DMS79 treated with DMSO at 0.1 percent for 48 hours (cell line): ENCODE results near the gene CSNK2B.

Experiments
- DNase-seq: peaks from one replicate; lab custom pipeline; 2025; lab: John Stamatoyannopoulos, UW

The CSNK2B gene

DNA sequence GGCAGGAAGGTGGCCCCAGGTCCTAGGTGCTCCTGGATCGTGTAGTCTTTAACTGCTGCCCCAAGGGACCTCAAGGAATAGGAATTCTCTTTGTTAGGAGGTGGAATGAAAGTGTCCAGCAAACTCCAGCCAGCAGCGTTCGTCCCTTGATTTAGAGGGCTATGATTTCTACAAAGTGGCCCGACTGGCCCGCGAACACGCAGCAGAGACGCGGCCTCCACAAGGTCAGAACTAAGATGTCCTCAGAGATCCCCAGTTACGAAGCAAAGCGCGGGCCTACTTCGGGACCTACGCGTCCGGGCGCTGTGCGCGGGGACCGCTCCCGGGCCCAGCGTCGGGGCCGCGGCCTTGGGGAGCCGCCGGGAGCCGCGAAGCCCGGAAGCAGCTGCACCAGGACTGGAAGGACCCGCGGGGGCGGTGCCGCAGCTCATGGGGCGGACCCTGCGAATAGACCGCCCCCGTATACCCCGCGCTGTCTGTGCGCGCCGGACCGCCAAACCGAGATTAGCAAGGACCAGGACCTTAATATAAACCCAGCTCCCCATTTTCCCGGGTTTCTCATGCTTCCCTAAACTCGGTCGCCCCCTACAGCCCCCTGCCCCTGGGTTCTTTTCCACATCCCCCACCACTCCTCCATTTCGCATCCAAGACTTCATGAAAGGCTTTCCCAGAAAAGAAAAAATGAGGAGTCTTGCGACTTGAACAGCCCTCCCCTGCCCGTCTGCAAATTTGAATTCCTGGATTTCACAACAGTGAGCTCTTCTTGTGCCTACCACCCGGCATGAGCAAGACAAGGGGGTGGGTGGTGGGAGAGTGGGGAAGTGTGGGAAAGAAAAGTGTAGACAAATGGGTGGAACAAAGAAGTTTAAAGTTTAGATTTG, 5.3 kb upstream of the CSNK2B start, which contains the start of gene C6orf47:
Gene C6orf47 (minus strand): TSS at position 398 of the 881 bp plus-strand sequence. CDS start 831 bp downstream, outside the sequence.
- DNase-seq: peak; percentile 73

DNA sequence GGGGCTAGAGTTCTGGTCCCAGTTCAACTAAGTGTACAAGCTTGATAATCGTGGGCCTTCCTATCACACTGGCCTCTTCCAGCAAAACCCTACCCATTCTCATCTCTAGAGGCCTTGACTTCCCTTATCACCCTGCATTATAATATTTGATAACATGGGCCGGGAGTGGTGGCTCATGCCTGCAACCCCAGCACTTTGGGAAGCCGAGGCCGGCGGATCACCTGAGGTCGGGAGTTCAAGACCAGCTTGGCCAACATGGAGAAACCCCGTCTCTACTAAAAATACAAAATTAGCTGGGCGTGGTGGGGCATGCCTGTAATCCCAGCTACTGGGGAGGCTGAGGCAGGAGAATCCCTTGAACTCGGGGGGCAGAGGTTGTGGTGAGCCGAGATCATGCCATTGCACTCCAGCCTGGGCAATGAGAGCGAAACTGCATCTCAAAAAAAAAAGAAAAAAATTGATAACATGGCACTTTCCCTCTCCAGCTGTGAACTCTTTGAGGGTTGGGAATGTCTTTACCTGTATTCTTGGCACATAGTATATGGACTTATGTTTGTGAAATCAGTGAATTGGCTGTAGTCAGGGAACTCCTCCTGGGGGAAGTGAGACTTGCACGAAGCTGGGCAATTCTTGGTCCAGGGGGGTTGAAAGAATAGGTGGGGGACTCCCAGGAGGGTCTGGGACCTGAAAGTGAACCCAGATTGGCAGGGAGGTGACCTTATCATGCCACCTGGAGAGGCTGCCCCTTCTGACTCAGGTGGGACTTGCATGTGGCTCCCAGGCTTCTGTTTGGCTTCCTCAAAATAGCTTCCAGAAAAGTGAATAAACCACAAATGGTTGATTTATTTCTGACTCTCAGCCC, 4.4 kb upstream of the CSNK2B start:
- DNase-seq: no peak

DNA sequence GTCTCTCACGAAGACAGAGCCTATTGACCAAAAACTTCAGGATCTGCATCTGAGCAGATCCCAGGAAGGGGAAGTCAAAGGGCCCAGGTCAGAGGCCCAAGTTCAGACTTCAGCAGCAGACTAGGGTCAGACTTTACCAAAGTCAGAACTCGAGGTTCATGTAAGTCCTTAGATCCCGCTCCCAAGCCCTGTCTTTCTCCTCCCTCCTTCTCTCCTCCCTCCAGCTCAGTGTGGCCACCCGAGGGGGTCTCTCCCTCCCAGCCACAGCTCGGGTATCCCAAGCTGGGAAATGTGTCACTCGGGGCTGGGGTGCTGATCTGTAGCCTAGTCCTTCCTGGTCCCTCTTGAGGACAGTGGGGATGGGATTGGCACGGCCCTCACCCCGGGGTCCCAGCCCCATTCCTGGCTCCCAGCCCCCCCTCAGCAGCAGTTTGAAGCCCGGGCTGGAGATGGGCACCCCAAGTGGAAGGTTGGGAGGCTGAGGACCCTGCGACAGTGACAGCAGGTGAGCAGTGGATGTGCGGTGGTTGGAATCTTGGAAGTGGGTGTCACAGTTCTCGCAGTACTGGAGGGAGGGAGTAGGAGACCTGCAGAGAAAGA, 3.7 kb upstream of the CSNK2B start:
- no peak for DNase-seq

DNA sequence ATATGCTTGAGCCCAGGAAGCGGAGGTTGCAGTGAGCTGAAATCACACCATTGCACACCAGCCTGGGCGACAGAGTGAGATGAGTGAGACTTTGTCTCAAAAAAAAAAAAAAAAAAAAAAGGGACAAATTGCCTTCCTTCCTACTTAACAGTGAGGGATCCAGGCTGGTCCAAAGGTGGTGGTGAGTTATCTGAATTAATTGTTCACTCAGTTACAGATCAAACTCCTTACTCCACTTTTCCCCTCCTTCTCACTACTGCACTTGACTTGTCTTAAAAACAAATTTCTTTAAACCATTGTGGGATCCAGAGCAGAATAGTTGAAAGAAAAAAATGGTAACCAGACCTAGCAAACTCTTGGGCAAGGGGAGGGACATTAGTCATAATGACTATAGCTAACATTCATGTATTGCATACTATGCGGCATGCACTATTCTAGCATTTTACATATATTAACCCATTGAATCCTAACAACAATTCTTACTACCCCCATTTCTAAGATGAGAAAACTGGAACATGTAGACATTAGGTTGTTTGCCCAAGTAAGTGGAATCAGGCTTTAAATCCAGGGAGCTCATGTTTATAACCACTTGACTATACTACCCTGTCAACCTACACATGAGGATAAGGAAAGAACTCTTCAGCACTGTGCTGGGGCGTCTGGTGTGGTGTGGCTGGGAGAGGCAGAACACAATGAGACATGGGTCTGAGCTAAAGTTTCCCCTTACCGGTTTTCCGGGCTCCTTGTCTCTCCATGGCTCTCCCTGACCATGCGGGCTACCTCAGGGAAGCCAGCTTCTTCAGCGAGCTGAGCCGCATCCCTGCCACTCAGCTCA, 2.5 kb upstream of the CSNK2B start:
- no peak for DNase-seq

DNA sequence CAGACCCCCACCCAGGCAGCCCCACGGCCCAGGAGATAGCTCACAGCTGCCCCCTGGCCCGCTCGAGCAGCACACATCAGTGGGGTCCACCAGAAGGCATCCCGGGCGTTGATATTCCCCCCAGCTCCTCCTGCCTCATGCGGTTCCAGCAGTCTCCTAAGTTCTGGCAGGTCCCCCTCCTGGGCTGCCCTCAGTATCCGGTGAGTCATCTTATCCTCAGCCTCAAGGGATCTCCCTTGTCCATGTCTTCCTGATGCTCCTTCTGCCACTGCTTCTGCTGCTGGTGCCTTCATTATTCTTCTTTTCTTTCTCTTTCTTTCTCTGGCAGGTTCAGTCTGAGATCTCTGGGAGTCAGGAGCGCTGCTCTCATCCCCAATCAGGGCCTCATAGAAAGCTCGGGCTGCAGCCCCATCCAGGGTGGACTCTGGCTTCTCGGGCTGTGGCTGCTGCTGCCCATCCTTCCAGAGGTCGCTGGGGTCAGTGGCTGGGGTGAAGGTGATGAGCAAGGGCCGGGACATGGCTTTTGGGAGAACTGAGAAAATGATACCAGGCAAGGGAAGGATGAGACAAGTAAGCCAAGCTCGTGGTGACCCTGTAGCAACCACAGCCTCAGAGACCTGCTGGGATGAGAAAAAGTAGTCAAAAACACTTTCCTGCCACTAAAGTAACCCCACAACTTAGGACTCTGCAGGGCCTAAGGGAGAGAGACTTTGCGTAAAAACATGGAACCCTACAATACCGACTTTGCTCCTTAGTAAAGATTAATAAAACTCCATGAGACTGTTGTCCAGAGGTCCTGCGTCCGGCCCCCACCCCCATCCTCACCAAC, 1.7 kb upstream of the CSNK2B start:
- peak; percentile 48 for DNase-seq

DNA sequence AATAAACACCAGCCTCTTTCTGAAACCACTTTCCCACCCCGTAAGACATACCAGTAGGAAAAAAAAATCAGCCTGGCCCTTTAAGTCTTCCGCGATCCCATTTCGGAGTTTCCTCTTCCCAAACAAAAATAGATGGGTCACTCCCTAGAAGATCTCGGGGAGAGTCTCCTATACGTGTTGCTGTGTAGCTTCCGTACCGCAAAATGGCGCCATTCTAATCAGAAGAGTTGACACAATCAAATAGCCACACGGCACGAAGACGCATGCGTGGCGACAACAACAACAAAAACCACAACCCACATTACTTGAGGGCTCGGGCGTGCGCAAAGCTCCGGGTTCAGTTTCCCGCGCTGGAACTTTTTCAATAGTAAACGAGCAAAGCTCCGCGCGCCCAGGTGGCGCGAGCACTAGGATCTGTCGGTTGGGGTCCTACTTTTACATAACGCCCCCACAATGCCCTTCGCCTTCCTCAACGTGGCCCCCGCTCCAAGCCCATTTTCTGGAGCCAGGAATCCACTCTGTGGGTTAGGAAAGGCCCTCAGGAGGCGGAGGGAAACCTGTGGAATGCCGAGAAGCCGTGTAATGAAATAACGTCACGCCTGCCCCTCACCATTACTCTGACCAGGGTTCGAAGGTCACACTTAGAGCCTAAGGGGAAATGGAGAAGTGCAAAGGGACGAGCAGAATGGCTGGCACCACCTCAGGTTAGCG, 935 bp upstream of the CSNK2B start, which contains the start of gene GPANK1:
Gene GPANK1 (minus strand): TSS at position 208 of the 711 bp plus-strand sequence. CDS start 519 bp downstream, outside the sequence.
- DNase-seq: peak; percentile 95

DNA sequence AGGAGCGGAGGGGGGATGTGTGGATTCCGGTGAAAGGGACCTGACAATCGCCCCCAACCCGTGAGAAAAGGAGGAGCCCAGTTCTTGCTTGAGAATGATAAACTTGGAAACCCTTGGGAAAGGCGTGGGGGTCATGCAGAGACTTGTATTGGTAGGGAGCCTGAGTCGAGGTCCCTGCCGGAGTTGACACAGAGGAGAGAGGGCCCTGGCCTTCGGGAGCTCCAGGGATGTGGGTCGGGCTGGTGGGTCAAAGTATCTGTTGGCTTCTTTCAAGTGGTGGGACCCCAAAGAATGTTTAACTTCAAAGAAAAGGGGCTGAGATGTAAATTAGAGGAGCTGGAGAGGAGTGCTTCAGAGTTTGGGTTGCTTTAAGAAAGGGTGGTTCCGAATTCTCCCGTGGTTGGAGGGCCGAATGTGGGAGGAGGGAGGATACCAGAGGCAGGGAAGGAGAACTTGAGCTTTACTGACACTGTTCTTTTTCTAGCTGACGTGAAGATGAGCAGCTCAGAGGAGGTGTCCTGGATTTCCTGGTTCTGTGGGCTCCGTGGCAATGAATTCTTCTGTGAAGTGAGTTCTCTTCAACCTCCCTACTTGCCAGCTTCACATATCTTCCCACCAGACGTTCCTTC, 571 bp downstream of the CSNK2B start:
- no peak for DNase-seq

DNA sequence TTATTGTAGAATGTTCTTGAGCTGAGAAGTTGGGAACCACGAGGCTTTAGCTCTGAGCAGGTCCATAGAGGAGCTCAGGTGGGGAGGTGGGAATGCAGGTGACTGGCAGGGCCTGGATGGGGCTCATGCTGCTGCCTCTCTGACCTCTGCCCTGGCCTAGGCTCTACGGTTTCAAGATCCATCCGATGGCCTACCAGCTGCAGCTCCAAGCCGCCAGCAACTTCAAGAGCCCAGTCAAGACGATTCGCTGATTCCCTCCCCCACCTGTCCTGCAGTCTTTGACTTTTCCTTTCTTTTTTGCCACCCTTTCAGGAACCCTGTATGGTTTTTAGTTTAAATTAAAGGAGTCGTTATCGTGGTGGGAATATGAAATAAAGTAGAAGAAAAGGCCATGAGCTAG, 3.8 kb downstream of the CSNK2B start, which contains the start of gene LY6G5B:
Gene LY6G5B (plus strand): TSS at position 301 of the 400 bp plus-strand sequence. CDS start 975 bp downstream, outside the sequence.
- no peak for DNase-seq

DNA sequence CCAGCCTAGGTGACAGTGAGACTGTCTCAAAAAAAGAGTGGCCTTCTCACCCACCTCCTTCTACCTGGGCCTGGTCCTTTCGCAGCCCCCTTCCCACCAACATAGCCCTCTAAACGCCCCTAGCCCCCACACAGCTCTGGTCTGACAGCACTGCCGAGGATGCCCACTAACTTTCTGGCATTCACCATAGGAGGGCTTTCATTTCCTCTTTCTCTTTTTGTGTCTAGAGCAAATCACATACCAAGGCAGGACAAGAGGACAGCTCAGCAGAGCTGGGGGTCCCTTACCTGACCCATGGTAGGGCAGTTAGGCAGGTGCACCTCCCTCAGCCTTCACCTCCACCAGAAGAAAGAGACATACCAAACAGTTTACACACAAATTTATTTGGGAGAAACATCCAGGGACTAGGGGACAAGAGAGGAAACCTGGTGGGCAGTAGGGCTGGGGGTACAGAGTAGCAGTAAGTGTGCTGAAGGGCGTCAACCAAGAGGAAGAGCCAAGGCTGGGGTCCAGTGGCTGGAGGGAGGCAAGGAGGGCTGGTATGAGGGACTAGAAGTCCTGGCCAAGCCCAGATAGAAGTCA, 10.5 kb downstream of the CSNK2B start:
- no peak for DNase-seq

DNA sequence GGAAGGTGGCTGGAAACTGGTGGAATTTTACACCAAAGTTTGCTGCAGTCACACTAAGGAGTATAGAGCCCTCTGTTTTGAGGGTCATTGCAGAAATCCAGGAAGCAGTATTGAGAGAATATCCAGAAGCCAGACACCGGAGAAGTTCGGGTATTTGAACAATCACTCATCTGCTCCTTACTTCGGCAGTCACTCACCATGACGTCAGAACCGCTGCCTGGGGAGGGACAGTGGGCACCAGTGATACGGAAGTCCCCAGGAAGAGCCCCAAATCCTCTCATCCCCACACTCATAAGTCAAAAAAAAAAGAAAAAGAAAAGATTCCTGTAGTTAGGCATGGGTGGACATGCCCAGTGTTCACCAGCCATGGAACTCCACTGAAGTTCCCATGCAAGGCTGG, 11.0 kb downstream of the CSNK2B start:
- DNase-seq: no peak

DNA sequence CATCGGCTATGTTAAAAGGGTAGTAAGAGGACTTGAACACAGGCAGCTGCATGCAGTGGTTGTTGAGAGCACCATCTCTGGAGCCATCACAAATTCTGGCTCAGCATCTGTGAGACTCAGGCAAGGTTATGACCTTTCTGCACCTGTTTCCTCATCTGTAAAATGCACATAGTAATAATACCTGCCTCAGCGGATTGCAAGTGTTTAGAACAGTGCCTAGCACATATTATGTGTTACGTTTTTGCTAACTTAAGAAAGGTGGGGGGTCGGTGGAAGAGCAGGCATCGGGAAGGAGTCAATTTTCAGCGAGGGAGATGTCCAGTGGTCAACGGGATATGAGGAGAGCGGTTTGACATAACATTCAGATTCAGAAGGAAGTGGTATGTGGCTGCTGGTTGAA, 12.1 kb downstream of the CSNK2B start:
- no peak for DNase-seq

DNA sequence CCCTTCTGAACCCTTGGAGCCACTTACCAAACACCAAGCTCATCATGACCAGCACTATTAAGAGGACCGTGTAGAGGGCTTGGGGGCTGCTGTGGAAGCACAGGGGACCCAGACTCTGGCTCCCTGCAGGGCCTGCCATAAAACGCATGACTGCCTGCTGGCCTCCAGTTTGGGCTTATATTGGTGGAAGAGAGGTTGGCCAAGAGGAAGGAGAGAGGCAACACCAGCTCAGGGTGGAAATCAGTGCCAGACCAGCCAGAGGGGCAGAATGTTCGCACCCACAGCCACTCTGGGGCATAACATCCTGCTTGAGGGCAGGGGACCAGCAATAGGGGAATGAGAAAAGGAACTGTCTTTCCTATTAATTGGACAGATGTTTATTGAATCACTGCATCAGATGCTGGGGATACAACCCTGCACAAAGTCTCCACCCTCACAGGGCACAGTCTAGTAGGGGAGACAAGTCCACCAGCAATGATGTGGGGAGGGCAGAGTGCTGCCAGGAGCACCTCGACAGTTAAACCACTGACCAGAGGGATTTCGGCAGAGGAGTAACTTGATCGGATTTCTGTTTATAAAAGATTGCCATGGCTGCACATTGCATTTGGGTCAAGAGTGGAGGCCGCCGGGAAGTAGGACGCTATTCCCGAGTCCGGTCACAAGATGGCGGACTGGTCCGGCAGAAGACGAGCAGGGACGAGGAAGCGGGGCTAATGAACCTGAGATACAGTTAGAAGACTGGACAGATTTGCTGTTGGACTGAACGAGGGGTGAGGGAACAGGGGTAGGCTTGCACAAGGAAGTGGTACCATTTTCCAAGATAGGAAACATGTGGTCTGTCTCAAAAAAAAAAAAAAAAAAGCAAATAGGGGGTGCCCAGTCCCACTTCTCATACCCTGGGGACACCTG, 14.6 kb downstream of the CSNK2B start, which contains the start of gene LY6G5C:
Gene LY6G5C (minus strand): TSS at position 842 of the 909 bp plus-strand sequence. CDS start 694 bp downstream, at position 148.
- peak; percentile 95 for DNase-seq

DNA sequence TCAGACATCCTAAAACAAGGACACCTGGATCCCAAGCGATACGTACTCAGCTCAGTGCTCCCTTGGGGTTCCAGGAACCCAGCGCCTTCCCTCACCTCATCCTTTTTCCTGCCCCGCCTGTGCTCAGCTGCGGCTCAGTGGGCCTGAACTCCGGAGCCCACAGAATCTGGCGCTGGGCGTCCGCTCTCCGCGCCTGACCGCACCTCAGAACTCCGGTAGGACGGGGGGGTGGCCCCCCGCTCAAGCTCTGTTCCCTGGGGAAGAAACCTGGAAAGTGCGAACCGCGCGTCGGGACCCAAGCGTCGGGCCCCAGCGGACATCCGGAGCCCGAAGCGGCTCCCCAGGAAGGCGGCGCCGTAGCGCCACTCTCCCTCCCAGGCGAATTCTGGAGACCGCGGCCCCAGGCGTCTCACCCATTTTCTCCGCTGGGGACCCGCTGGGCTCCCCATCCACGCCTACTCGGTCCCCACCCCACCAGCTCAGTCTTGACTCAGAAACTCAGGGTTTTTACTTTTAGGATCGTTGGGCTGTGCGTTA, 15.3 kb downstream of the CSNK2B start:
- DNase-seq: peak; percentile 25

DNA sequence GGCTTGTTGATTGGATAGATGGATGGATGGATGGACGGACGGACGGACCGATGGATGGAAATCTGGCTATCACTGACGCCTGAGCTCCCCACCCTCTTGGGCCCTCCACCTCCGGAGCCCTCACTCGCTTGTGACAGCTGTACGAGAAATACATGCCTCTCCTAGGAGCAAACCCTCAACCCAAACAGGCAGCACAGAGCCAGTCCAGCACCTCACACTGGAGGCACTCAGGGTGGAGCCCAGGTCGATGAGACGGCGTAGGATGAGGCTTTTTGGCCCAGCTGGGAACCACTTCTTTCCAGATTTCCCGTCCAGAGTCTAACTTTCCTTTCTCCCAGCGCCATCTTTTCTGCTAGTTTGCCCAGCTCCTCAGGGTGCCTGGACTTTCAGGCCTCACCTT, 17.7 kb downstream of the CSNK2B start:
- DNase-seq: no peak

DNA sequence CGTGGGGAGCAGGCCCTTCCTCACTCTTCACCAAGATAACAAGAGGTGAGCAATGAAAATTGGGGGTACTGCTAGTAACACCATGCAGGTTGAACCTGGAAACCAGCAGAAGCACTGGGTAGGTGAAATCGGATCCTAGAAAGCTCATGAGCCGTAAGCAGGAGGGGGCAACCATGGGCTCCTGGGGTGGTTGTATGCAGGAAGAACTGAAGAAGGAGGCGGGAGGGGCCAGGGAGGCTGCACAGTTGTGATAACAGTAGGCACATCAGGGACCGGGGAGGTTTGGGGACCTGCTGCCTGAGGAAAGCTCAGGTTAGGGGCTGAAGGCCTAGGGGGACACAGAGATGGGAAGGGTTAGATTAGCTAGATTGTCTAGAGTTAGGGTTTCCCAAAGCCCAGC, 20.6 kb downstream of the CSNK2B start:
- no peak for DNase-seq

DNA sequence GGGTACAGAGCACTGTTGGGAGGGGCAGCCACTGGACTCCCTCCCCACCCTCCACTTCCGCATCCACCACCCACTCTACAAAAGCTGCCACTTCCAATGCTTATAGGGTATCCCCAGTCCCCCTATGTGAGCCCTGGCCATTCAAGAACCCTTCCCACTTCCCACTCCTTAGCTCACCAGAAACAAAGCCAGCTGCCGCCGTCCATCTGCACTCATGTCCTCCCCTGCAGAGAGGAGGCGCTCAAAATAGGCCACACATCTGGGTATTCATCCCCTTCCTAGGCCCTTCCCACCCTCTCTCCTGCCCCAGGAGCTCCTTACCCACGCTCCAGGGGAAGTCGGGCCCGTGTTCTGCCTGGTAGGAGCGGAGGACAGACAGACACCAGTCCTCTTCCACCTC, 21.4 kb downstream of the CSNK2B start:
- DNase-seq: no peak
